NCI-H526 treated with DMSO at 0.1 percent for 48 hours (cell line): ENCODE measurements around the gene TRAPPC14.

Experiments used
- DNase-seq: peaks from one replicate; lab custom pipeline; 2025; lab: John Stamatoyannopoulos, UW

The TRAPPC14 gene

GRCh38 chr7:100126239-100126930 lies 32.1 kb downstream of the TRAPPC14 start:
- DNase-seq = no peak

GRCh38 chr7:100124301-100125230 lies 34.0 kb downstream of the TRAPPC14 start:
- DNase-seq = no peak

- DNase-seq = no peak
These were observed 36.0 kb downstream of the TRAPPC14 start for GRCh38 chr7:100122568-100122967.

GRCh38 chr7:100122067-100122466 lies 36.5 kb downstream of the TRAPPC14 start:
- peak; percentile 72 for DNase-seq

GRCh38 chr7:100120733-100121036 lies 37.8 kb downstream of the TRAPPC14 start:
- DNase-seq = no peak

- DNase-seq = peak; percentile 65
These were observed 38.4 kb downstream of the TRAPPC14 start for GRCh38 chr7:100119970-100120732.

- DNase-seq = peak; percentile 97
These were observed 39.2 kb downstream of the TRAPPC14 start, which contains the start of the genes CNPY4 and TAF6 for GRCh38 chr7:100119072-100119969. TSS of gene CNPY4 (plus strand) at chr7:100119634. CDS start at chr7:100119745, 111 bp downstream. TSS of gene TAF6 (minus strand) at chr7:100119358. CDS start at chr7:100114209, 5,149 bp downstream.

- peak; percentile 68 for DNase-seq
These were observed 40.0 kb downstream of the TRAPPC14 start for GRCh38 chr7:100118388-100119071.

- DNase-seq = no peak
These were observed 43.5 kb downstream of the TRAPPC14 start for GRCh38 chr7:100115026-100115425.

- no peak for DNase-seq
These were observed 46.6 kb downstream of the TRAPPC14 start for GRCh38 chr7:100111914-100112313.

GRCh38 chr7:100111156-100111555 lies 47.4 kb downstream of the TRAPPC14 start:
- DNase-seq = no peak

- DNase-seq = no peak
These were observed 48.9 kb downstream of the TRAPPC14 start for GRCh38 chr7:100109521-100110163.

- no peak for DNase-seq
These were observed 50.6 kb downstream of the TRAPPC14 start for GRCh38 chr7:100107890-100108289.

GRCh38 chr7:100107125-100107737 lies 51.3 kb downstream of the TRAPPC14 start:
- no peak for DNase-seq

GRCh38 chr7:100106633-100107032 lies 51.9 kb downstream of the TRAPPC14 start:
- no peak for DNase-seq

GRCh38 chr7:100105534-100105933 lies 53.0 kb downstream of the TRAPPC14 start:
- no peak for DNase-seq
